NCI-H526 treated with DMSO at 0.1 percent for 48 hours (cell line): ENCODE measurements around the gene AMBP.

Experiments used
- DNase-seq: peaks from one replicate; lab custom pipeline; 2025; lab: John Stamatoyannopoulos, UW

AMBP gene

DNA sequence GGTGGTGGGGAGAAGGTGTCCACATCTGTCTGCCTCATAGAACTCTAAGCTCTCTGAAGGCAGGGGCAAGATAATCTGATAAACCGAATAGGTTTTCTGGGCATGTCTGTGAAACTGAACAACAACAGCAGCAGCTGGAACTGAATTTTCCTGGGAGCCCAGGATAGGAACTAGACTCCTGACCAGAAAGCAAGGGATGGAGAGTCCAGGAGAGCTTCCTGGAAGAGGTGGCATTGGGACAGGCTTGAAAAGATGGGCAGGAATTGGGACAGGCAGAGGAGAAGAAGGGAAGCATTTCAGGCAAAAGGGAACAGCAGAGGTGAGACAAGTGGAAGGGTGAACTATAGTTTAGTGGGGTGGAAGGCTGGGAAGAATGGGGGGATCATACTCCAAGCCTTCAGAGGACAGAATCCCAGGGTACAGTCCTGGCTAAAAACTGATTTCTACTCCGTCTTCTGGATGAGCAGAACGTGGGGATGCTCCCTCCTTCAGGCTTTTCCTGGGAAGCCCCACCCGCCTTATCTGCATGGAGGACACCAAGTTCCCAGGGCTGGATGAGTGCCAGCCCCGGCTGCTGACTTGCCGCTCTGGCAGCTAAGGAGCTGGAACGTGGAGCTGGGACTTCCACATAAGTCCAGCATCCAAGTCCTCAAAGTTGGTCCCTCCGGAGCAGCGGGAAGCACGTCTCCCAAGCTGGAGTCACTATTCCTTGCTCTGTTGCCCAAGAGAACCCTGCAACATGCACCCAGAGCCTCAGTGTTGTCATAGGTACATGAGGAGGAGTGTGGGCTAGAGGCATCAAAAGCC, 34.9 kb upstream of the AMBP start:
- DNase-seq, result no peak

DNA sequence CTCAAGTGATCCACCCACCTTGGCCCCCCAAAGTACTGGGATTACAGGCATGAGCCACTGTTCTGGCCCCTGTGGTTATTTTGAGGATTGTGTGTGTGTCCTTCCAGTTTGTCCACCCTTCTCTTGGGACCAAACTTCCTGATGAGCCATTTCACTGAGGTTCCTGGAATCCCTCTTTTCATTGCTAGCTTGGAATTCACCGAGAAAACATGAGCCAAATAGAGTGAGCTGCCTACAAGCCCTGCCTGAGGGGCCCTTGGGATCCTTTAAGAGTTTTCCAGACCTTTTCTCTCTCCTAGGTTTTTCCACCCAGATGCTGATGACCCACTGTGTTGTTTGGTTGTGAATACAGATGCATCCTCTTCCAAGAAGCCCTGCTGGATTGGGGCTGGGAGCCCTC, 34.2 kb upstream of the AMBP start:
- DNase-seq, result no peak

DNA sequence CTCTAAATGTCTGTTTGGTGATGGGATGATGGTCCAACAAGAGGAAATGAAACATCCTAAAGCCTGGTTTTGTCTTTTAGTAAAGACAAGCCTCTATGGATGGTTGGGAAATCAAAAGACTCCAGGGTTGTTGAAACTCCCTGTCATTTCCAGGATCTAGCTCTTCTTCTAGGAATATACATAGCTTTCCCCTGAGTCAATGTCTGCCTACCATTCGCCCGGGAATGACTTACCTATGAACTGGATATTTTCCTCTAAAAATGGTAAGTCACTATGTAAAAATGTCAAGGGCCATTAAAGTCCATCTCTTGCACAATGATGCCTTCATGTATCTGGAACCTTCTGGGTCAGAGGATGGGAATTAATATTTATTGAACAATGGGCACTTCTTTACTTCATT, 32.1 kb upstream of the AMBP start:
- no peak for DNase-seq

DNA sequence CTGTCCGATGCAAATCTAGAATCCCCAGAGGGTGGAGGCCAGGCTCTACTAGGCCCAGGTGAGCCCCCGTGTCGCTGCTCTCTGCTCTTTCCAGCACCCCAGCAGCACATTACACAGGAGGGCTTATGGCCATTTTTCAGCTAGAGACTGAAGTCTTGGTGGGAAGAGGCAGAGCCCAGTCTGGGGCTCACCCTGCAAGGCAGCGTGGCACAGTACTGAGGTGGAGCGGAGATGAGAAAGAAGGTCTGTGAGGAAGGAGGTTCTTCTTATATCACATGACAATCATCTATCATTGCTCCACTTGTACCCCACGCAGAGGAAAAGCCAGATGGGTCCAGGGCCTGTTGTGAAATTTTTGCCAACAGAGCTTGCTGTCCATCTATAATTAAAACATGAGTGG, 31.0 kb upstream of the AMBP start:
- DNase-seq, result no peak

DNA sequence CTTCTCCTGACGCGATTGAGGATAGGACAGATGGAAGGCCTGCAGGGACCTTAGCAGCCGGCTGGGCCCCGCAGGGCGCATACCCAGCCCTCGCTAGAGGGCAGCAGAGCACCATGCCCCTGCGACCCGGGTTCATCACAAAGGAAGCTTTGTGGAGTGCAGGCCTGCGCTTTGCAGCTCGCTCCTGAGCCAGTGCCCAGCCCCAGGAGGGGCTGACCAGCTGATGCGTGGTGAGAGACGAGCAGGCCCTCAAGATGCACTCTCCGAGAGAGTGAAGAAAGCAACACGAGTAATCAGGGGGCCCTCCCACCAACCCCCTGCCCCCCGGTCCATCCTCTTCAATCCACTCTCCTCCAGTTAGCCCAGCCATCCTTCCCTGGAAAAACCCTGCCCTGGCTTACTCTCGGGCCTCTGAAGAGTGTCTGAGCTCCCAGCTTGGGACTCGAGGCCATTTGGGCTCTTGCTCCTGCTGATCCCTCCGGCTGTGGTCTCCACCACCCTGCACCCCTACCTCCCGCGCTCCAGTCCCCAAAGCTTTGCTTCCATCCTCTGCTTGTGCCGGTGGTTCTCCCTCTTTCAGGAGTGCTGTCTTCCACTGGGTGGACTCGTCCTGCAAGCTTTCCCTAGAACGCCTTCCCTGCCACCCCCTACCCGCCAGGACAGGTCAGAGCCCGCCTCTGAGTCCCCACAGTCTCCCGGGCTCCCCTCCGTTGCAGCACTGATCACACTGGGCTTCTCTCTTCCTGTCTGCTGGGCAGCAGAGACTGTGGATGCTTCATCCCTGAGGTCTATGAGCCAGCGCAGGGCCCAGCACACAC, 30.1 kb upstream of the AMBP start:
- DNase-seq, result peak; percentile 62

DNA sequence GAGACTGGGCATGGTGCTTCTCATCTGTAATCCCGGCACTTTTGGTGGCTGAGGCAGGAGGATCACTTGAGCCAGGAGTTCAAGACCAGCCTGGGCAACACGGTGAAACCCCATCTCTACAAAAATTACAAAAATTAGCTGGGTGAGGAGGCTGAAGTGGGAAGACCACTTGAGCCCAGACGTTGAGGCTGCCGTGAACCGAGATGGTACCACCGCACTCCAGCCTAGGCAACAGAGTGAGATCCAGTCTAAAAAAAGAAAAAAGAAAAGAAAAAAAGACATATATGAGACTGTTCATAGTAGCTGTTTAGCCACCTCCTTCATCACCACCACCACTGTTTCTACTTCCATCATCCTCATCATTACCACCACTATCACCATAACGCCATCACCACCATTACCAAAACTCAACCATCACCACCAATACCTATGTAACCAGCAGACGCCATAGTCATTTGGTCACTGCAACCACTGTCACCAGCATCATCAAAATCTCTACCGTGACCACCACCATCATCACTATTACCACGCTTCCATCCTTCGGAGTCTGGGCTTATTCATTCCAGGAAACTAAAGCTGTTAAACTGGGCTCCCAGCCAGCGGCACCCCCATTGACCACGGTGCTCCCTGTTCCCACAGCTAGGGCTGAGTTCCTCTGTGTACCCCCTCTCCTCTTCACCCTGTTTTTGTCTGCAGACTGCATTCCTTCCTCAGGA, 29.3 kb upstream of the AMBP start:
- no peak for DNase-seq

DNA sequence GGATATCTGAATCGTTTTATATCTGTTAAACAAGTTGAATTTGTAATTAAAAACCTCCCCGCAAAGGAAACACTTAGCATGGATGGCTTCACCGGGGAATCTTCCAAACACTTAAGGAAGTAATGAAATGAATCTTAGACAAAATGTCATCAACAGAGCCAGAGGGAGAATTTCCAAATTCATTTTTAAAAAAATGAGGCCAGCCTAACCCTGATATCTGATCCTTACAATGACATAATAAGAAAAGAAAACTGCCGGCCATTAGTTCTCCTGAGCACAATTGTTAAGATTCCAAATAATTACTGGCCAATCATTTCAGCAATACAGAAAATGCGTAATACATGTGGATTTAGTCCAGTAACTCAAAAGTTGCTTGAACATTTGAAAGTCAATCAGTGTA, 27.1 kb upstream of the AMBP start:
- DNase-seq, result no peak

DNA sequence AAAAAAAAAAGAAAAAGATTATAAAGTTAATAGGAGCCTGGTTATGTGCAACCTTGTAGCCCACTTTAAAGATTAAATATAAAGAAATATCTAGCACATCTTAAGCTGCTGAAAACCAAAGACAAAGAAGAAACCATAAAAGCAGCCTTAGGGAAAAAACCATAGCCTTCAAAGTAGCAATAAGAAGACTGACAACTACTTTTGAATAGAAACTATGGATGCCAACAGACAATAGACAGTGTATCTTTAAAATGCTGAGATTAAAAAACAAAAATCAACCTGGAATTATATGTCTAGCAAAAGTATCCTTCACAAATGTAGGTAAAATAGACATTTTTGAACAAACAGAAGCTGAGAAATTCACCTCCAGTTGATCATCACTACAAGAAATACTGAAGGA, 24.4 kb upstream of the AMBP start:
- DNase-seq, result no peak

DNA sequence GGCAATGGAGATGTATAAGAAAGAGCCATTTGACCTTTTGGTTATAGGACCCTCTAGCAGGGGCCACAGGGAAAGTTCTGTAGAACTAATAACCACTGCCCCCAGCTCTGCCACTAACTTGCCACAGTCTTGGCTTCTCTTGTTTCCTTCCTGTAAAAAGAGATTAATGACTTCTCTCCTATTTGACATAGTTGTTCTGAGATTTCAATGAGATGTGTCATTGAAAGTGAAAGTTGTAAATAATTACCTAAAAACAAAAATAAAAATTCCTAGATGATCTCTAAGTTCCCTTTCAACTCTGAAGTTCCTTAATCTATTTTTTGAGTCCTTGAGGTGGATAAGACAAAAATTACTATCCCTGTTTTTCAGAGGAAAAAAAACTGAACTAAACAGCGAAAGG, 22.4 kb upstream of the AMBP start:
- no peak for DNase-seq

DNA sequence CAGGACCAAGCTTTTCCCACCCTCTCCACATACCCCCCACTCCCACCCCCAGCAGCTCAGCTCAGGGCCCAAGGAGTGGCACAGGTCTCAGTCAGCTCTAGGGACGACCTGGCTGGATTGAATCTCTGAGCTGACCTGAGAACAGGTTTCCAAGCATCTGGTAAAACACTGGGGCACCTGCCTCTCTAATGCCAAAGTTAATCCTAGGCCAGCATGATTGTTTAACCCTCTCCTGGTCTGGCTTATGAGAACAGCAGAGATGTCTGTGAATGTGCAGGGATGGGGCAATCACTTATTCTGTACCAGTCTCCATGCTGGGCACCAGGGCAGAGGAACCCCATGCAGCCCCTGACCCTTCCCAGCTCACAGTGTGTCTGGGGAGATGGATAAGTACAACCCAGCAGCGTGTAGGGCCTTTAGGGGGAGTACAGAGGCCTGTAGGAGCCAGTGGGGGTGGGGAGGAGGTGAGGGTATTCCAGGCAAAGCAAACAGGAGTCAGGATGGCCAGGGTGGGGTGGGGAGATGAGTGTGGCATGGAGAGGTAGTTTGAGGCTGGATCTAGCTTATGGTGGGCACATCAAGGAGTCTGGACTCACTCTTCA, 21.7 kb upstream of the AMBP start:
- no peak for DNase-seq

DNA sequence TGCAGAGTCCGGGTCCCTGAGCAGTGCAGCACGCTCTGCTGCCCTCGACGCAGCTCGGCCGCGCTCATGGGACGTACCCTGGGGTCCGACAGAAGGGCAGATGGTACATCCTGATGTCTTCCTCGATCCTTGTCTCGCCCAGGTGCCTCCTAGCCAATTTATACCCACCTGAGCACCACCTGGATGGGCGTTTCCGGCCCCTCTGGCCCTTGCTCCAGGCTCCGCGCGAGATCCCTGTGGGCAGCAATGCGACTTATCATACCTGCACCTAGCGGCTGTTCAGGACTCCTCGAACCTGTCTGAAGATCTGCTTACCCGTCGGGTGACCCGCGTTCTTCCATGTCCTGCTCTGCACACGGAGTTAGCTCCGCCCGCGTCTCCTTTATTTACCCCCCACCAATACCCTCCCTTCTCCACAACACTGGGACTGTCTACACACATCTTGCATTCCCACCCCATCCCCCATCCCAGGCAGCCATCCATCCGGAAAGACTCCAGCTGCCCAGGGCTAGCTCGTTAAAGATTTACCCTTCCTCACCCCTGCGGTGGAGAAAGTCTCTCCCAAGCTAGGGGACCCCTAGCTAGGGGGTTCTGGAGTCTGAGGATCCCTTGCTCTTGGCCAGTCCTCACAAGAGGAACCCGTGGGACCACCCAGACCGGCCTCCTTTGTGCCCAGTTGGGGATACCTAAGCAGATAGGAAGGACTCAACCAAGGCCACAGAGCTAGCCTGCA, 21.0 kb upstream of the AMBP start, which contains the start of gene KIF12:
TSS of gene KIF12 (minus strand) at position 357 of the 733 bp plus-strand sequence. CDS start at position 341, 16 bp downstream.
- DNase-seq, result peak; percentile 71

DNA sequence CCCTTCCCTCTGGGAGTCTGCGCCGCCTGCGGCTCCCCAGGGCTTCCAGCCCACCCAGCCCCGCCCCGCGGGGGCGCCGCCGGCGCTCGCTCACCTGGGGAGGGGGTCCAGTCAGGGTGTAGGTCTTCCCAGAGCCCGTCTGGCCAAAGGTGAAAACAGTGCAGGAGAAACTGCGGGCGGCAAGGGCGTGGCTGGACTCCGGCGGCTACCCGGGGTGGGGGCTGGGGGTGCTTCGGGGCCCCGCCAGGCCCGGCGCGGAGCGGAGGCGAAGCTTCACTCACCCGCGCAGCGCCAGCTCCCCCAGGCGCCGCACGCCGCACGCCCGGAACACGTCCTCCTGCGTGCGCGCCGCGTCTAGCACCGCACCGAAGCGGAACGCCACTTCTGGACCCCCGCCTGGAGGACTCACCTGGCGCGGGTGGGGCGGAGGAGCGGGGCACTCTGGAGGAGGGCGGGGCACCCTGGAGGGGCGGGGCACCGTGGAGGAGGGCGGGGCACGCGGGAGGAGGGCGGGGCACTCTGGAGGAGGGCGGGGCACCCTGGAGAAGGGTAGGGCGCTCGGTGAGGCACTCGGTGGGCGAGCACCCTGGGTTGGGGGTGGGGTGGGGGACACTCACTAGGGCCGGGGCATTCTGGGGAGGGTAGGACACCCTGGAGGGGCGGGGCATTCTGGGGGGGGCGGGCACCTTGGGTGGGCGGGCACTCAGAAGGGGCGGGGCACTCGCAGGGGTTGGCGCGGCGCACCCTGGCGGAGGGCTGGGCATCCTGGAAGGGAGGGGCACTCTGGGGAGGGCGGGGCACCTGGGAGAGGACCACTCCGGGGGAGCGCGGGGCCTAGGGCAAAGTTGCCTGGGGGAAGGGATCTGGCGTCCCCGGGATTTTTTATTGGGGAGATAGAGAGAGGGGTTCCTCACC, 20.2 kb upstream of the AMBP start:
- peak; percentile 70 for DNase-seq

DNA sequence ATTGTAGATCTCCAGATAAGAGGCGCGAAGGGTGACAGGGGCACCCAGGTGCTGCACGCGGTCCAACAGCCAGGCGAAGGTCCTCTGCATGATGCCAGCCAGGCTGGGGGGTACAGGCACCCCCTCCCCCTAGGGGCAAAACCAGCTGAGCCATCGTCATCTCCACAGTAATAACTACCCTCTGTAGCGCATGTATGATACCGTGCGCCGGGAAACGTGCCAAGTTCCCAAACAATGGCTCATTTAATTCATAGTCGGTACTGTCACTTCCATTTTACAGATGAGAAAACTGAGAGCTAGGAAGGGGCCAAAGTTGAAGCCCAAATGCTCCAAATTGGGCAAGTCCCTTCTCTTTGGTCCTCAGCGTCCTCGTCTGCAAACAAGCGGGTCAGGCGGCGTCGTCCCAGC, 19.5 kb upstream of the AMBP start:
- no peak for DNase-seq

DNA sequence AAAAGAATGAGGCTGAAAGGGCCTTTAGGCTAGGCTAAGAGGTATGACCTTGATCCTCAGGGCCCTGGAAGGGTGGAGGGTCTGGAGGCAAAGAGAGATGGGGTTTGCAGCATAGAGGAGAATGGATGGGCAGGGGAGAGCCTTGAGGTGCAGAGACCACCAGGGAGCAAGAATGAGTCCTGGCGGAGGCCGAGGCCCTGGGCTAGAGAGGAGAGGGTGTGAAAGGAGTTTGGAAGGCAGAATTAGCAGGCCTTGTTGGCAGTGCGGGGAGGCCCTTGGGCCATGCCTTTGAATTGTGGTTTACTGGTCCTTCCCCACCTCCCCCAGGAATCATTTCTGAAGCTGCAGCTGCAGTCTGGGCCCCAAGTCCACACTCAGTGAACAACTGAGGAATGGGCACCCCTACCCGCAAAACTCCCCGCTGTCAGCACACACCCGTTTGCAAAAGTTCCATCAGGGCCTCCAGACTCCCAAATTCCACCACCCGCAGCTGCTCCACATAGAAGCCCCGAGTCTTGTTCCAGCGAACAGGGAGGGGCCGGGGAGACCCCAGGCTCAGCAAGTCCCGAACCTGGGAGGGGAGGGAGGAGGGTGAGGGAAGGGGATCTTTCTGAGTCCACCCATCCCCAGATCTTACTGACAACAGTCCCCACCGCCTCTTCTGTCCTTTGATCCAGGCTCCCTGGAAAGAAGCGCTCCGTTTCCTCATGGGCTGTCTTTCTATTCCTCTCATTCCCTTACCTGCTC, 18.9 kb upstream of the AMBP start:
- no peak for DNase-seq

DNA sequence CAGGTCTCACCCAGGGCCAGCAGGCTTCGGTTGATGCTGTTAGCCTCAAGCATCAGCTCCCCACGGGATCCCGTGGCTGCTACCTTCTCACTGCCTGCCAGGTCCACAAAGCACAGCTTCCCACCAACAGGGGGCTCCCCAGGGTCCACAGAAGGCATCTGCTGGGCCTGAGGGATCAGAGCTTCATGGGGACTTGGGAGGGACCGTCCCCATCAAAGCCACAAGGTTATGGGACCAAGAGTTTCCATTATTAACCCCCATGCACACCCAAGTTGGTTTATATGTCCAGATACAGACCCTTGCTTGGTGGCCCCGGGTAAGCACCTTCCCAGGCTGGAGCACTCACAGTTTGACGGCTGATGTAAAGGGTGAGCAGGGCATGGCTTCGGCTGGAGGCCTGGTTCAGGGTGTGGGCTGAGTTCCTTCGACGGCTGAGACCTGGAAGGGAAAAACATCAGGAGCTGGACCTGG, 18.0 kb upstream of the AMBP start:
- DNase-seq, result no peak

DNA sequence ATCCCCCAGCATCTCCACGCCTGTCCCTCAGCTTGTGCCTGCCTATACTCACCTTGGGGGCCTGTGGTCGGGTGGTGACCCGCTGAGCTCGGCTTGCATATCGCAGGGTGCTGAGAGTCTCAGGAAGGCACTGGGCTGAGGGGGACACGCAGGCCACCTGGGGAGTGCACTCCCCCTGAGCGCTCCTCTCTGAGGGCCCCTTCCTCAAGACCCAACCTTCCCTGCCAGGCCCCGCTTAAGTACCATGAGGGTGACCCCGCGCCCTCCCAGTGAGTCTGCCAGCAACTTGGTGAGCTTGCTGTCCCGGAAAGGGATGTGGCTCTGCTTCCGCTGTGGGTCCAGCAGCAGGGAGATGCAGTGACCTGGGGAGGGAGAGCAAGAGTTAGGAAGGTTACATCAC, 16.9 kb upstream of the AMBP start:
- DNase-seq, result no peak

DNA sequence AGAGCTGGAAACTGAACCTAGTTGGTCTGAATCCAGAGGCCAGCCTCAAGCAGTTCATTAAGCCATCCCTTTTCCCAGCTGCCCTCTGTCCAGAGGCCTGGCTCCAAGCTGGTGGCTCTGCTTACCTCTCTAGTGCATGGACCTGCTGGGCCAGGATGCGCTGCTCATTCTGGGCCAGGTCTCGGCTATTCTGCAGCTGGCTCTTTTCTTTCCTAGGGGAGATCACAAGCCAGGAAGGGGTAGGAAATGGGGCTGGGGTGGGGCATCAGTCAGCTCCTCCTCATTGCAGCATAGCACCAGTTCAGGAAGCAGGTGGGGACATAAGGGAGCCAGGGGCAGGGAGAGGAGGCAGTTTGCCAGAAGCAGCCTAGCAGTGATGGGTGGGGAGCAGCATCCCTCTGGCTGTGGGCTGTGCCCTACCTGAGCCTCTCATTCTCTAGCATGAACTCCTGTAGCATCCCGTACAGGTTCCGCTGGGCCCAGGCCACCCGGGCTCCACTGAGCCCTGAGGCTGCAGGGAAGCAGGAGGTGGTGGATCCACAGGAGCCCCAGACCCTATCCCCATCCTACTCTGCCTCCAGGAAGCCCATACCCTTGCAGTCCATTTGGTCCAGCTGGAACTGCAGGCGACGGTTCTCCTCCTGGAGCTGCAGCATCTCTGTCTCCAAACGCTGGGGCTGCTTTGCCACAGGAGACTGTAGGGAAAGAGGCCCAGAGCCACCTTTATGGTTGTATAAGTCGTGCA, 15.8 kb upstream of the AMBP start:
- no peak for DNase-seq

DNA sequence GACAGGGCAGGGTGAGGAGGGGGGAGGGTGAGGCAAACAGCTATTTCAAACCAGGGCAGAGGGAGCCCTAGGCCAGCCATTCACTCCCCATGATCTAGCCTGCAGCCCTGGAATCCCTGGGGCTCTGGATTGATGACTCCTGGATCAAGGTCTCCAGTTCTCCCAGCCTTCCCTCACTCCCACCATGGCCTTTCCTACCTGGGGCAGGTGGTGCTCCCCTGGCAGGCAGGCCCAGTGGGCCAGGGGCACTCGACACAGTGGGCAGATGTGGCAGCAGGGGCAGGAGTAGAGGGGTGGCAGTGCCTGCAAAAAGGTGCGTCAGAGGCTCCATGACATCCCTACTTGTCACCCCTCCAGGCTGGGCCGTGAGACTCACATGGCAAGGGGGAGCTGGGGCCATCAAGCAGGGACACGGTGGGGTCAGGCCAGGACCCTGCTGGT, 15.0 kb upstream of the AMBP start:
- no peak for DNase-seq

DNA sequence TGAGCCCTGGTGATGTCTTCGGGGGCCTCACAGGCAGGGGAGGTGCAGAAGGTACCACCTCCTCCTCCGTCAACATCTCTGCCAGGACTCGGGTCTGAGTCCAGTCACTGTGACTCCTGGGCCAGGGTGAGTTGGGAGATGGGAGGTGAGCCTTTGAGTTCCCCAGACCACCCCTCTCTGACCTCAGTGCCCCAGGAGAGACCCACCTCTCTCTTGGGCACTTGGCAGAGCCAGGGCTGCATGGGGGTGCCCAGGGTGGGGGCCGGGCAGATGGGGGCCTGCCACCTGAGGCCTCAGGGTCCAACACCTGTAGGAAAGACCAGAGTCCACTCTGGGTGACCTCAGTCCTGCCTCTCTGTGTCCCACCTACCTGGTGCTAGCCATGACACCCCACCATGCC, 14.2 kb upstream of the AMBP start:
- no peak for DNase-seq
